ENCODE results near the gene TBL1XR1. TPM values are rescaled to one million over a fixed set of nuclear protein-coding genes. Genes with fewer than 3 reads are reported as not detected.

Gene TBL1XR1
- total and polyA plus RNA-seq, 2 of the 13 experiments (the other 11 are each of a cell fraction or from before 2014, with no cell fraction given): 57.7 to 62.5 TPM

DNA sequence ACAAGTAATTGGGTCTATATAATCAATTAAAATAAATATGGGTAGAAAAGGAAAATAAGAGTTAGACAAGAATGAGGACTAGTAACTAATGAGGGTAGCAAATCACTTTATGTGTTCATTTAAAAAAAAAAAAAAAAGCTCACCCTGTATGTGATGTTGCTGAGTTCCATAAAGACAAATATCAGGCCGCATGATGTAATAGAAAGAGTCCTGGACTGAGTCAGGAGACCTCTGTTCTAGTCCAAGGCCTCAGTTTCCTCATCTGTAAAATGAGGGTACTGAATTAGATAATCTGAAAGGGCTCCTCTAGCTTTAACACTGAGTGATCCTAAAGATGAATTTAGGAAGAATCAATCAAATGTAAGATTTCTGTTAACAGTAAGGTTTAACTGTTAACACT is 117.6 kb downstream of the TBL1XR1 start:
- Histone ChIP-seq H3K9me3 (ENCODE audit: low read length) (no peaks in the 10 kb centered on the region), H3K27ac (ENCODE audit: extremely low read length, insufficient read depth, low read length) (no peak overlapping the region)

More for the DNA sequence above, 117.6 kb downstream of the TBL1XR1 start:
- H4K20me1 ChIP-seq (ENCODE audit: insufficient read depth, low read length): peaks cover 9% of the 10 kb centered on the region; the same call in 1 of the 2 replicates
- H3K9ac ChIP-seq (ENCODE audit: insufficient read depth, low read depth, low read length): no peak overlapping the region
- no TSS peak for BruUV-seq (replicated peaks)
- peaks cover 82% of the 10 kb centered on the region for H3K79me2 ChIP-seq (ENCODE audit: insufficient read depth, low read length)
- intact Hi-C loops (cut with micrococcal nuclease; ENCODE audit: unreplicated experiment) (no loop called here), in situ Hi-C loops (cut with HindIII; ENCODE audit: extremely low pct_ligation_motif_present, low pct_unique_long_range_greater_than_20kb) (no loop called here)
- TF ChIP-seq CAMTA2 (CRISPR knock-in tag; IDR thresholded peaks at IDR 0.05; ENCODE audit: borderline replicate concordance) (no peak), ZZZ3 (CRISPR knock-in tag; IDR thresholded peaks at IDR 0.05; ENCODE audit: borderline replicate concordance) (no peak), ZNF7 (CRISPR knock-in tag; IDR thresholded peaks at IDR 0.05) (no peak), POLR2AphosphoS2 (IDR thresholded peaks at IDR 0.05; ENCODE audit: low read depth, low read length) (no peak), ZNF225 (CRISPR knock-in tag; IDR thresholded peaks at IDR 0.05) (no peak), NFE2L1 (CRISPR knock-in tag; IDR thresholded peaks at IDR 0.05; ENCODE audit: borderline replicate concordance) (no peak), PCBP1 (IDR thresholded peaks at IDR 0.05; ENCODE audit: borderline replicate concordance, low read depth, low read length) (no peak), PAX8 (CRISPR knock-in tag; IDR thresholded peaks at IDR 0.05; ENCODE audit: borderline replicate concordance) (no peak), ZFP41 (CRISPR knock-in tag; IDR thresholded peaks at IDR 0.05; ENCODE audit: borderline replicate concordance) (no peak)
- TF ChIP-seq, protein P1, sequence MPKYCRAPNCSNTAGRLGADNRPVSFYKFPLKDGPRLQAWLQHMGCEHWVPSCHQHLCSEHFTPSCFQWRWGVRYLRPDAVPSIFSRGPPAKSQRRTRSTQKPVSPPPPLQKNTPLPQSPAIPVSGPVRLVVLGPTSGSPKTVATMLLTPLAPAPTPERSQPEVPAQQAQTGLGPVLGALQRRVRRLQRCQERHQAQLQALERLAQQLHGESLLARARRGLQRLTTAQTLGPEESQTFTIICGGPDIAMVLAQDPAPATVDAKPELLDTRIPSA (CRISPR knock-in tag; IDR thresholded peaks at IDR 0.05; ENCODE audit: borderline replicate concordance): no peak
- TF ChIP-seq, protein P2, sequence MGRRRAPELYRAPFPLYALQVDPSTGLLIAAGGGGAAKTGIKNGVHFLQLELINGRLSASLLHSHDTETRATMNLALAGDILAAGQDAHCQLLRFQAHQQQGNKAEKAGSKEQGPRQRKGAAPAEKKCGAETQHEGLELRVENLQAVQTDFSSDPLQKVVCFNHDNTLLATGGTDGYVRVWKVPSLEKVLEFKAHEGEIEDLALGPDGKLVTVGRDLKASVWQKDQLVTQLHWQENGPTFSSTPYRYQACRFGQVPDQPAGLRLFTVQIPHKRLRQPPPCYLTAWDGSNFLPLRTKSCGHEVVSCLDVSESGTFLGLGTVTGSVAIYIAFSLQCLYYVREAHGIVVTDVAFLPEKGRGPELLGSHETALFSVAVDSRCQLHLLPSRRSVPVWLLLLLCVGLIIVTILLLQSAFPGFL (CRISPR knock-in tag; IDR thresholded peaks at IDR 0.05): no peak
- no peak for FAIRE-seq
- ATAC-seq: no peak
- ChIA-PET POLR2A (no interaction called here), CTCF (ENCODE audit: low intra/inter-chr PET ratio, low total read pairs) (no interaction called here)
- no peak for DNase-seq (ENCODE audit: low spot score)
- no peak overlapping the region for H3K4me2 ChIP-seq (ENCODE audit: low read depth, low read length)
- H3K27me3 ChIP-seq (ENCODE audit: control insufficient read depth in 1 of 2, insufficient read depth in 2 of 2, low read length in 2 of 2): no peaks in the 10 kb centered on the region
- no peak overlapping the region for H3K4me3 ChIP-seq (replicated peaks in 1 of 3; ENCODE audit: insufficient read depth in 1 of 3, low read depth in 2 of 3, low read length in 3 of 3)
- no peak overlapping the region for H2AFZ ChIP-seq (ENCODE audit: low read length)
- 100% methylated on average over 1 of the region's 1 CpG for WGBS (ENCODE audit: low lambda C conversion rate)
- 0 out of 2 replicates have a peak, but pooled peaks cover 5% of the 10 kb centered on the region for H3K4me1 ChIP-seq (ENCODE audit: insufficient read depth, low read length)
- H3K36me3 ChIP-seq (replicated peaks in 1 of 2; ENCODE audit: control insufficient read depth in 1 of 2, insufficient read depth in 2 of 2, low read length in 2 of 2): peaks cover 0 to 6% of the 10 kb centered on the region in 2 experiments; a peak in 2 of 5 replicates
